ENCODE measurements around the gene CACNA1G.

CACNA1G gene

DNA sequence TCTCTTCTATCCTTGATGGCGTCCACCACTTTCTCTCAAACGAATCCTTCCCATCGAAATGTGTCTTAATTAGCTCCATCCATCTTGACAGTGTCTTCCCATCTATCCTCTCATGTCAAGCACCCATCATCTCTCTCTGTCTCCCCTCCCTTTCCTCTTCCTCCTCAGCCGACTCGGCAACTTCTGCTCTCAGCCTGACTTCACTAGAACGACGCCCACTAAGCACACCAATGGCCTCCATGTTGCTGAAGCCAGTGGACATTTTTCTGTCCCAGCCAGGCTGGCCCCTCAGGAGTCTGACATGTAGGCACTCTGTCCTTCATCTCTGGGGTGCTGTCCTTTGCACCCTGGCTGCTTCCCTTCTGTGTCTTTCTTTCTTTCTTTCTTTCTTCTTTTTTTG is 16.0 kb upstream of the CACNA1G start:
- no peak overlapping the region for H3K4me3 ChIP-seq (ENCODE audit: low read depth, low read length)
- no peak for DNase-seq (ENCODE audit: low read depth)
- TF ChIP-seq, protein P1, sequence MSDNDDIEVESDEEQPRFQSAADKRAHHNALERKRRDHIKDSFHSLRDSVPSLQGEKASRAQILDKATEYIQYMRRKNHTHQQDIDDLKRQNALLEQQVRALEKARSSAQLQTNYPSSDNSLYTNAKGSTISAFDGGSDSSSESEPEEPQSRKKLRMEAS (IDR thresholded peaks at IDR 0.05; ENCODE audit: low read depth, low read length), result no peak
- TF ChIP-seq MYC (IDR thresholded peaks at IDR 0.05; ENCODE audit: low read depth, low read length), result no peak
- TF ChIP-seq POLR2A (IDR thresholded peaks at IDR 0.05; ENCODE audit: extremely low read depth, insufficient read length), result no peak
- TF ChIP-seq, protein P2, sequence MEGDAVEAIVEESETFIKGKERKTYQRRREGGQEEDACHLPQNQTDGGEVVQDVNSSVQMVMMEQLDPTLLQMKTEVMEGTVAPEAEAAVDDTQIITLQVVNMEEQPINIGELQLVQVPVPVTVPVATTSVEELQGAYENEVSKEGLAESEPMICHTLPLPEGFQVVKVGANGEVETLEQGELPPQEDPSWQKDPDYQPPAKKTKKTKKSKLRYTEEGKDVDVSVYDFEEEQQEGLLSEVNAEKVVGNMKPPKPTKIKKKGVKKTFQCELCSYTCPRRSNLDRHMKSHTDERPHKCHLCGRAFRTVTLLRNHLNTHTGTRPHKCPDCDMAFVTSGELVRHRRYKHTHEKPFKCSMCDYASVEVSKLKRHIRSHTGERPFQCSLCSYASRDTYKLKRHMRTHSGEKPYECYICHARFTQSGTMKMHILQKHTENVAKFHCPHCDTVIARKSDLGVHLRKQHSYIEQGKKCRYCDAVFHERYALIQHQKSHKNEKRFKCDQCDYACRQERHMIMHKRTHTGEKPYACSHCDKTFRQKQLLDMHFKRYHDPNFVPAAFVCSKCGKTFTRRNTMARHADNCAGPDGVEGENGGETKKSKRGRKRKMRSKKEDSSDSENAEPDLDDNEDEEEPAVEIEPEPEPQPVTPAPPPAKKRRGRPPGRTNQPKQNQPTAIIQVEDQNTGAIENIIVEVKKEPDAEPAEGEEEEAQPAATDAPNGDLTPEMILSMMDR (IDR thresholded peaks at IDR 0.05; ENCODE audit: low read depth, low read length), result no peak

DNA sequence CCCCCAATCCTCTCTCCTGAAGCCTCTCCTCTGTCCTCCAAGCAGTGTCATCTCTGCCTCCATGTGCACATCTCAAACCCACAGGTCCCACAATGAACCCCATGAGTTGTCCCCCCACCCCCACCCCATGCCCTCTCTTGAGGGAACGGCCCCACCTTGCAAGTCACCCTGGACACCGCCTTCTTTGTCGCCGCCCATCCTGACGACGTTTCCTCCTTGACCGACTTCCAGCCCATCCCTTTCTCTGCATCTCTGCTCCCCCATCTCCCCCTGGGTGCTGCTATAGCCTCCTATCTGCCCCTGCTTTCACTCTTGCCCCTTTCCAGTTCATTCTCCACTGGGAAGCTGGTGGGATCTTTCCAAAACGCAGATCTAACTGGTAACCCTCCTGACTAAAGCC is 15.2 kb upstream of the CACNA1G start:
- DNase-seq (ENCODE audit: low read depth), result no peak
- H3K4me3 ChIP-seq (ENCODE audit: low read depth, low read length), result no peak overlapping the region
- TF ChIP-seq POLR2A (IDR thresholded peaks at IDR 0.05; ENCODE audit: extremely low read depth, insufficient read length) (no peak), MYC (IDR thresholded peaks at IDR 0.05; ENCODE audit: low read depth, low read length) (no peak)
- TF ChIP-seq, protein P2 (IDR thresholded peaks at IDR 0.05; ENCODE audit: low read depth, low read length), result no peak
- TF ChIP-seq, protein P1 (IDR thresholded peaks at IDR 0.05; ENCODE audit: low read depth, low read length), result no peak

DNA sequence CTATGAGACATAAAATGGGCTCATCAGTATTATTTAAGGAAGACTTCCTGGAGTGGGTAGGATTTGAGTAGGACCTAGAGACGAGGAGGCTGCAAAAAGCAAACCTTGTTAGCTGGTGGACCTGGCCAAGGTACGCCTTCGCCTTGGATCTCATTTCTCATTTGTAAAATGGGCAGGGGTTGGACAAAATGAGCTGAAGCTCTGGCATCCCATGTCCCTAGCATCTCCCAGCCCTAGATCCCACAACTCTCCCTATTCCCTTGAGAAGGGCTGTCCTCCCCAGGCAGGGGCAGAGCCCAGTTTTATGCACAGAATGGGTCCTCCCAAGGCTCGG is 13.8 kb upstream of the CACNA1G start:
- TF ChIP-seq, protein P1 (IDR thresholded peaks at IDR 0.05; ENCODE audit: low read depth, low read length), result no peak
- TF ChIP-seq MYC (IDR thresholded peaks at IDR 0.05; ENCODE audit: low read depth, low read length), result no peak
- TF ChIP-seq POLR2A (IDR thresholded peaks at IDR 0.05; ENCODE audit: extremely low read depth, insufficient read length), result no peak
- TF ChIP-seq, protein P2 (IDR thresholded peaks at IDR 0.05; ENCODE audit: low read depth, low read length), result no peak
- H3K4me3 ChIP-seq (ENCODE audit: low read depth, low read length), result no peak overlapping the region
- no peak for DNase-seq (ENCODE audit: low read depth)

DNA sequence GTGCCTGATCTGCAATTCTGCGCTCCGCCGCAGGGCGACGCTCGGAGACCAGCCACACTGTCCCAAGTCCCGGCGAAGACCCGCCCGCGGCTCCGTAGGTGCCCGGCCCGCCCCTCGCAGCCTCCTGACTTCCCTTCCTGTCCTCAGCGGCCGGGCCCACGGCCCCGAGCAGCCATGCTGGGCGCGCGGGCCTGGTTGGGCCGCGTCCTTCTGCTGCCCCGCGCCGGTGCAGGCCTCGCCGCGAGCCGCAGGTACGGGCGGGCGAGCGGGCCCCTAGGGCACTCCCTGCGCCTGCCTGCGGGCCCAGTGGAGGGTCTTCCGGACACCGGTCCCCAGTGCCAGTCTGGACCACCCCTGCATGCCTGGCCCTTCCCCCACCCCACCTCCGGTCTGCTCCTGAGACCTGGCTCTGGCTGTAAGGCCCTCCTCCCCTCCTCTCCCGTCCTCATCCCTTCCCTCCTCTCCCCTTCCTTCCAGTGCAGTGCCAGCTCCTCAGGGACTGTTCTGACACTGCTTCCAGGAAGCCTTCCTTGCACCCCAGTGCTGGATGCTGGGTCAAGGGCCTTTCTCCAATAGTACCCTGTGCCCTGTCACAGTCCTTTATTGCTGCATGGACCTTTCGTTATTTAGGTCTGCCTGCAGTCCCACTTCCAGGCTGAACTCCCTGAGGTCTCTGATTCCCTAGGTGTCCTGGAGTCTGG is 13.3 kb upstream of the CACNA1G start, which contains the start of gene SPATA20:
TSS of gene SPATA20 (plus strand) at position 140 of the 701 bp plus-strand sequence. CDS start at position 175, 35 bp downstream.
- peak; percentile 90 for DNase-seq (ENCODE audit: low read depth)
- TF ChIP-seq, protein P2 (IDR thresholded peaks at IDR 0.05; ENCODE audit: low read depth, low read length), result peak; percentile 84
- TF ChIP-seq MYC (IDR thresholded peaks at IDR 0.05; ENCODE audit: low read depth, low read length) (0 out of 2 replicates have a peak, but pooled peaks have one; percentile 21), POLR2A (IDR thresholded peaks at IDR 0.05; ENCODE audit: extremely low read depth, insufficient read length) (peak; percentile 64)
- TF ChIP-seq, protein P1 (IDR thresholded peaks at IDR 0.05; ENCODE audit: low read depth, low read length), result peak; percentile 35; the same call in 1 of the 2 replicates
- H3K4me3 ChIP-seq (ENCODE audit: low read depth, low read length), result peak within 1 kb of the TSS; percentile 59

DNA sequence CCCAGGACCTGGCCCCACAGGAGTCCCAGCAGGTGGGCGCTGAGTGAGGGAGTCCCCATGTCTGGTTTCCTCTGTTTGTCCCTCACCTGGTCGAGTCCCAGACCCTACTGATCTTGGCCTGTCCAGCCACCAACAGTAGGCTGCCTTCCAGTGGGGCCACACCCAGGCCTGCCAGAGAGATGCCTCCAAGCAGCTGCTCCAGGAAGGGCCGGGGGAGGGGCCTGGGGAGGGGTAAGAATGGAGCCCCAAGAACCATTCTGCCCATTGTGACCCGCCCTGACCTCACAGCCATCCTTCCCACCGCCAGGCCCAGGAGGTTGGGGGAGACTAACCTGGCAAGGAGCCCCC is 12.8 kb upstream of the CACNA1G start:
- peak overlapping the region; percentile 59 for H3K4me3 ChIP-seq (ENCODE audit: low read depth, low read length)
- TF ChIP-seq, protein P2 (IDR thresholded peaks at IDR 0.05; ENCODE audit: low read depth, low read length), result no peak
- TF ChIP-seq, protein P1 (IDR thresholded peaks at IDR 0.05; ENCODE audit: low read depth, low read length), result no peak
- TF ChIP-seq MYC (IDR thresholded peaks at IDR 0.05; ENCODE audit: low read depth, low read length) (no peak), POLR2A (IDR thresholded peaks at IDR 0.05; ENCODE audit: extremely low read depth, insufficient read length) (no peak)
- no peak for DNase-seq (ENCODE audit: low read depth)
